ENCODE results near the gene OR52N5. TPM values are rescaled to one million over a fixed set of nuclear protein-coding genes. Genes with fewer than 3 reads are reported as not detected.

OR52N5 gene
- total RNA-seq, 2 donors from 2014 or later, result not detected

DNA sequence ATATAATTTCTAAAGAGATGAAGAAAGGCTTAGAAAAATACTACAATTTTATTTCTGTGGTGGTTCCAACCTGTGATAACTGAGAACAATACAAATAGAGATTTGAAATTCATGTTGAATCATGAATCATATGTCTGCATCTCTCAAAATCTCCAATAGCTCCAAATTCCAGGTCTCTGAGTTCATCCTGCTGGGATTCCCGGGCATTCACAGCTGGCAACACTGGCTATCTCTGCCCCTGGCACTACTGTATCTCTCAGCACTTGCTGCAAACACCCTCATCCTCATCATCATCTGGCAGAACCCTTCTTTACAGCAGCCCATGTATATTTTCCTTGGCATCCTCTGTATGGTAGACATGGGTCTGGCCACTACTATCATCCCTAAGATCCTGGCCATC, 46.8 kb downstream of the OR52N5 start, which contains the start of gene OR56B1:
TSS of gene OR56B1 (plus strand) at position 53 of the 400 bp plus-strand sequence. CDS start at position 122, 69 bp downstream.
- no peaks in the 10 kb centered on the region for H3K9me3 ChIP-seq
- WGBS, result 88% methylated on average over 1 of the region's 1 CpG
- intact Hi-C loops (cut with DNase I), result no loop called here
- no peak within 1 kb of the TSS for H3K4me3 ChIP-seq
- TF ChIP-seq POLR2A (IDR thresholded peaks at IDR 0.05), result no peak
- no peak for TF ChIP-seq POLR2AphosphoS5 (IDR thresholded peaks at IDR 0.05)
- no peak for TF ChIP-seq CTCF (IDR thresholded peaks at IDR 0.05)
- no peak for DNase-seq (ENCODE audit: low spot score)
- H3K36me3 ChIP-seq, result no peaks in the 10 kb centered on the region
- no peaks in the 10 kb centered on the region for H3K4me1 ChIP-seq (replicated peaks)
- no peak within 1 kb of the TSS for H3K27ac ChIP-seq
- H3K27me3 ChIP-seq (replicated peaks; ENCODE audit: insufficient read depth), result no peaks in the 10 kb centered on the region

GRCh38 chr11:5727691-5728090, 55.5 kb downstream of the OR52N5 start:
- WGBS, result 100% methylated on average over 1 of the region's 1 CpG
- TF ChIP-seq POLR2AphosphoS5 (IDR thresholded peaks at IDR 0.05), result no peak
- TF ChIP-seq POLR2A (IDR thresholded peaks at IDR 0.05), result no peak
- no peak for TF ChIP-seq CTCF (IDR thresholded peaks at IDR 0.05)

DNA sequence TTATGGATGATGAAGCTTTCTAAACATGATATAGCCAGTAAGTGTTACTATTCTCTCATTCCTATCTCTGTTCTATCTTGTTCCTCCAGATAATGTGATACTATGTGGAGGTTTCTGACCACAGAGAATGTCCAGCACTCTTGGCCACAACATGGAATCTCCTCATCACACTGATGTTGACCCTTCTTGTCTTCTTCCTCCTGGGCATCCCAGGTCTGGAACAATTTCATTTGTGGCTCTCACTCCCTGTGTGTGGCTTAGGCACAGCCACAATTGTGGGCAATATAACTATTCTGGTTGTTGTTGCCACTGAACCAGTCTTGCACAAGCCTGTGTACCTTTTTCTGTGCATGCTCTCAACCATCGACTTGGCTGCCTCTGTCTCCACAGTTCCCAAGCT, 56.8 kb downstream of the OR52N5 start:
- Histone ChIP-seq H3K36me3 (no peaks in the 10 kb centered on the region), H3K9me3 (no peaks in the 10 kb centered on the region), H3K4me1 (replicated peaks) (no peaks in the 10 kb centered on the region), H3K27me3 (replicated peaks; ENCODE audit: insufficient read depth) (no peaks in the 10 kb centered on the region), H3K4me3 (no peak overlapping the region), H3K27ac (no peak overlapping the region)
- DNase-seq (ENCODE audit: low spot score), result no peak
- no peak for TF ChIP-seq CTCF (IDR thresholded peaks at IDR 0.05)
- no peak for TF ChIP-seq POLR2AphosphoS5 (IDR thresholded peaks at IDR 0.05)
- no peak for TF ChIP-seq POLR2A (IDR thresholded peaks at IDR 0.05)
- intact Hi-C loops (cut with DNase I), result no loop called here
- 89% methylated on average over 1 of the region's 1 CpG for WGBS

More at GRCh38 chr11:5727691-5728090, 55.5 kb downstream of the OR52N5 start:
- Histone ChIP-seq H3K27me3 (replicated peaks; ENCODE audit: insufficient read depth) (no peaks in the 10 kb centered on the region), H3K4me1 (replicated peaks) (no peaks in the 10 kb centered on the region), H3K9me3 (no peaks in the 10 kb centered on the region), H3K27ac (no peak overlapping the region), H3K36me3 (no peaks in the 10 kb centered on the region), H3K4me3 (no peak overlapping the region)
- intact Hi-C loops (cut with DNase I), result no loop called here
- DNase-seq (ENCODE audit: low spot score), result no peak

Other genes with a start within 250 kb of the OR52N5 start
- gene OR52H1, start 234.8 kb downstream of the OR52N5 start, total RNA-seq, result under 1 TPM in 1 of 2 donors, not detected in 1; 0.57 TPM
- not detected for gene OR52B6, start 202.5 kb downstream of the OR52N5 start, total RNA-seq
- gene TRIM6, start 186.7 kb downstream of the OR52N5 start, total RNA-seq, result 1 to 10 TPM; 4.8 to 6.3 TPM
- gene TRIM34, start 158.4 kb downstream of the OR52N5 start, total RNA-seq, result 10 to 100 TPM; 10.3 to 15.5 TPM
- 10 to 100 TPM; 17.4 to 36.9 TPM for gene TRIM5, start 98.3 kb downstream of the OR52N5 start, total RNA-seq
- 10 to 100 TPM; 32.8 to 47.4 TPM for gene TRIM22, start 93.6 kb downstream of the OR52N5 start, total RNA-seq
- not detected for gene OR56B1, start 46.9 kb downstream of the OR52N5 start, total RNA-seq
- gene OR52N4, start 29.1 kb downstream of the OR52N5 start, total RNA-seq, result not detected
- not detected for gene OR52N1, start 7.9 kb upstream of the OR52N5 start, total RNA-seq
- not detected for gene OR52N2, start 25.6 kb upstream of the OR52N5 start, total RNA-seq
- gene OR52E6, start 58.5 kb upstream of the OR52N5 start, total RNA-seq, result not detected
- gene OR52E8, start 74.3 kb upstream of the OR52N5 start, total RNA-seq, result not detected
- gene OR52E4, start 97.3 kb upstream of the OR52N5 start, total RNA-seq, result not detected
- gene OR52E5, start 109.9 kb upstream of the OR52N5 start, total RNA-seq, result not detected
- under 1 TPM in 1 of 2 donors, not detected in 1; 0.11 TPM for gene OR56A3, start 158.9 kb upstream of the OR52N5 start, total RNA-seq
- gene OR56A5, start 185.1 kb upstream of the OR52N5 start, total RNA-seq, result not detected
- not detected for gene OR52L1, start 203.6 kb upstream of the OR52N5 start, total RNA-seq
- gene OR56A4, start 223.6 kb upstream of the OR52N5 start, total RNA-seq, result not detected
- gene OR56A1, start 247.4 kb upstream of the OR52N5 start, total RNA-seq, result not detected

All from prostate gland (tissue), 2 donors.